ENCODE results near the gene NANOGP8. TPM values are rescaled to one million over a fixed set of nuclear protein-coding genes. Genes with fewer than 3 reads are reported as not detected.

The NANOGP8 gene
- total and polyA plus RNA-seq, 9 of the 15 experiments (the other 6 are each of a cell fraction or from before 2014, with no cell fraction given) = not detected

GRCh38 chr15:35089551-35089950 is 4.5 kb upstream of the NANOGP8 start:
- Histone ChIP-seq H3K4me1 (replicated peaks in 1 of 2; ENCODE audit: control insufficient read depth in 2 of 2, insufficient read depth in 2 of 2, low read length in 2 of 2) (no peaks in the 10 kb centered on the region; a peak in 2 of 5 replicates), H2AFZ (ENCODE audit: low read depth, low read length) (no peak overlapping the region), H3K4me2 (ENCODE audit: insufficient read depth, low read length) (no peak overlapping the region), H3K79me2 (ENCODE audit: control insufficient read depth, insufficient read depth, low read length) (no peaks in the 10 kb centered on the region), H3K9ac (ENCODE audit: insufficient read depth in 1 of 2, low read depth in 2 of 2, low read length in 2 of 2) (no peak overlapping the region), H3K9me3 (replicated peaks; ENCODE audit: control insufficient read depth, insufficient read depth, low read depth, low read length) (no peaks in the 10 kb centered on the region), H3K27me3 (ENCODE audit: control insufficient read depth in 2 of 2, insufficient read depth in 2 of 2, low read length in 2 of 2) (no peaks in the 10 kb centered on the region), H3K4me3 (no peak overlapping the region), H4K20me1 (replicated peaks; ENCODE audit: control insufficient read depth, insufficient read depth, low read length) (no peaks in the 10 kb centered on the region), H3K27ac (ENCODE audit: extremely low read depth, low read depth, low read length) (no peak overlapping the region), H3K9me1 (ENCODE audit: control insufficient read depth, insufficient read depth, low read length) (no peaks in the 10 kb centered on the region), H3K36me3 (ENCODE audit: control insufficient read depth, insufficient read depth, low read length) (no peaks in the 10 kb centered on the region)
- TF ChIP-seq ETS2 (tag; IDR thresholded peaks at IDR 0.05; ENCODE audit: borderline replicate concordance, poor library complexity, severe bottlenecking) (no peak), ZNF75A (CRISPR knock-in tag; IDR thresholded peaks at IDR 0.05) (no peak), XRCC3 (IDR thresholded peaks at IDR 0.05) (no peak), ZSCAN29 (IDR thresholded peaks at IDR 0.05) (no peak), GTF3C2 (IDR thresholded peaks at IDR 0.05; ENCODE audit: borderline replicate concordance, extremely low read depth, insufficient read length) (no peak)
- TF ChIP-seq, protein P1, sequence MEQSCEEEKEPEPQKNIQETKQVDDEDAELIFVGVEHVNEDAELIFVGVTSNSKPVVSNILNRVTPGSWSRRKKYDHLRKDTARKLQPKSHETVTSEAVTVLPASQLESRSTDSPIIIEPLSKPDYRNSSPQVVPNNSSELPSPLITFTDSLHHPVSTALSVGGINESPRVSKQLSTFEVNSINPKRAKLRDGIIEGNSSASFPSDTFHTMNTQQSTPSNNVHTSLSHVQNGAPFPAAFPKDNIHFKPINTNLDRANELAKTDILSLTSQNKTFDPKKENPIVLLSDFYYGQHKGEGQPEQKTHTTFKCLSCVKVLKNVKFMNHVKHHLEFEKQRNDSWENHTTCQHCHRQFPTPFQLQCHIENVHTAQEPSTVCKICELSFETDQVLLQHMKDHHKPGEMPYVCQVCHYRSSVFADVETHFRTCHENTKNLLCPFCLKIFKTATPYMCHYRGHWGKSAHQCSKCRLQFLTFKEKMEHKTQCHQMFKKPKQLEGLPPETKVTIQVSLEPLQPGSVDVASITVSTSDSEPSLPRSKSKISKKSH (CRISPR knock-in tag; IDR thresholded peaks at IDR 0.05) = no peak
- TF ChIP-seq, protein P2, sequence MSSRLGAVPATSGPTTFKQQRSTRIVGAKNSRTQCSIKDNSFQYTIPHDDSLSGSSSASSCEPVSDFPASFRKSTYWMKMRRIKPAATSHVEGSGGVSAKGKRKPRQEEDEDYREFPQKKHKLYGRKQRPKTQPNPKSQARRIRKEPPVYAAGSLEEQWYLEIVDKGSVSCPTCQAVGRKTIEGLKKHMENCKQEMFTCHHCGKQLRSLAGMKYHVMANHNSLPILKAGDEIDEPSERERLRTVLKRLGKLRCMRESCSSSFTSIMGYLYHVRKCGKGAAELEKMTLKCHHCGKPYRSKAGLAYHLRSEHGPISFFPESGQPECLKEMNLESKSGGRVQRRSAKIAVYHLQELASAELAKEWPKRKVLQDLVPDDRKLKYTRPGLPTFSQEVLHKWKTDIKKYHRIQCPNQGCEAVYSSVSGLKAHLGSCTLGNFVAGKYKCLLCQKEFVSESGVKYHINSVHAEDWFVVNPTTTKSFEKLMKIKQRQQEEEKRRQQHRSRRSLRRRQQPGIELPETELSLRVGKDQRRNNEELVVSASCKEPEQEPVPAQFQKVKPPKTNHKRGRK (tag; IDR thresholded peaks at IDR 0.05) = no peak
- in situ Hi-C loops (cut with MboI) = loop anchor here (25.0 kb wide), 1 partner anchor 198 kb away; no protein-coding TSS in a partner anchor
- no peak for DNase-seq (ENCODE audit: extremely low read depth in 1 of 4, low spot score in 3 of 4)
- POLR2A ChIA-PET = no interaction called here
- intact Hi-C loops (cut with micrococcal nuclease) = no loop called here
- no peak for ATAC-seq
- 35% methylated on average over 2 of the region's 2 CpGs for WGBS (ENCODE audit: insufficient coverage, low coverage, missing lambda C conversion rate)
- no TSS peak for BruUV-seq (replicated peaks)
- no peak for FAIRE-seq
- CTCF ChIA-PET (ENCODE audit: low intra/inter-chr PET ratio) = no interaction called here
